Measurements from ENCODE around the gene GJD3.

GRCh38 chr17:40335620-40336019 is 28.9 kb downstream of the GJD3 start:
- TF ChIP-seq POLR2AphosphoS5 (IDR thresholded peaks at IDR 0.05): no peak
- no peak for TF ChIP-seq CTCF (IDR thresholded peaks at IDR 0.05)
- no peak for TF ChIP-seq POLR2A (IDR thresholded peaks at IDR 0.05)
